Measurements from ENCODE around the gene SPRR3. TPM values are rescaled to one million over a fixed set of nuclear protein-coding genes. Genes with fewer than 3 reads are reported as not detected.
"Not testable (repeated sequence)": the region's sequence is repeated elsewhere in the genome, so short reads cannot be mapped to it uniquely, and the experiment has no call there.

Gene SPRR3
- total and polyA plus RNA-seq, 2 experiments from 2014 or later, result not detected

DNA sequence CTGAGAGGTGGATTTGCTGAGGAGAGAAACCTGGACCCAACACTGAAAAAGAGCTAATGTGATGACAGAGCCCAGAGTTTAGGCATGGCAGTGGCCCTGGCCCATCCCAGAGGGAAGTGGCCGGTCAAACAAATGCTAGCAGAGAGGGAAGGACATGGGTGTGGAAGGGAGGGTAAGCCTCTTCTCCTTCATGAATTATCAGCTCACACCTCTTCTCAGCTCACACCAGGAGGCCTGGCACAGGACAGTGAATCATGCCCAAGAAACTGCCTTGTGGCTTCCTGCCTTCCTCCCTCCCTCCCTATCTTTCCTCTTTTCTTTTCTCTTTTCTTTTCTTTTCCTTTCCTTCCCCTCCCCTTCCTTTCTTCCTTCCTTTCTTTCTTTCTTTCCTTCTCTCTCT, 1.3 kb upstream of the SPRR3 start:
- H3K36me3 Mint-ChIP-seq (ENCODE audit: low read depth), result no peaks in the 10 kb centered on the region; the same call in 2 of the 3 replicates
- no peak for ATAC-seq
- H3K9me2 ChIP-seq (ENCODE audit: insufficient read depth), result no peaks in the 10 kb centered on the region
- DNase-seq (ENCODE audit: low spot score), result no peak
- H3K4me2 ChIP-seq, result no peak overlapping the region
- TF ChIP-seq, protein P1, sequence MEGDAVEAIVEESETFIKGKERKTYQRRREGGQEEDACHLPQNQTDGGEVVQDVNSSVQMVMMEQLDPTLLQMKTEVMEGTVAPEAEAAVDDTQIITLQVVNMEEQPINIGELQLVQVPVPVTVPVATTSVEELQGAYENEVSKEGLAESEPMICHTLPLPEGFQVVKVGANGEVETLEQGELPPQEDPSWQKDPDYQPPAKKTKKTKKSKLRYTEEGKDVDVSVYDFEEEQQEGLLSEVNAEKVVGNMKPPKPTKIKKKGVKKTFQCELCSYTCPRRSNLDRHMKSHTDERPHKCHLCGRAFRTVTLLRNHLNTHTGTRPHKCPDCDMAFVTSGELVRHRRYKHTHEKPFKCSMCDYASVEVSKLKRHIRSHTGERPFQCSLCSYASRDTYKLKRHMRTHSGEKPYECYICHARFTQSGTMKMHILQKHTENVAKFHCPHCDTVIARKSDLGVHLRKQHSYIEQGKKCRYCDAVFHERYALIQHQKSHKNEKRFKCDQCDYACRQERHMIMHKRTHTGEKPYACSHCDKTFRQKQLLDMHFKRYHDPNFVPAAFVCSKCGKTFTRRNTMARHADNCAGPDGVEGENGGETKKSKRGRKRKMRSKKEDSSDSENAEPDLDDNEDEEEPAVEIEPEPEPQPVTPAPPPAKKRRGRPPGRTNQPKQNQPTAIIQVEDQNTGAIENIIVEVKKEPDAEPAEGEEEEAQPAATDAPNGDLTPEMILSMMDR (conservative IDR thresholded peaks at IDR 0.05; ENCODE audit: low read depth in 2 of 2), result no peak
- TF ChIP-seq CREB1 (CRISPR knock-in tag; IDR thresholded peaks at IDR 0.05; ENCODE audit: low read depth) (no peak), ZNF331 (CRISPR knock-in tag; IDR thresholded peaks at IDR 0.05; ENCODE audit: low read depth) (no peak), ZNF114 (CRISPR knock-in tag; IDR thresholded peaks at IDR 0.05) (no peak), STAT1 (IDR thresholded peaks at IDR 0.05; ENCODE audit: unreplicated experiment) (no peak)
- TF ChIP-seq, protein P2, sequence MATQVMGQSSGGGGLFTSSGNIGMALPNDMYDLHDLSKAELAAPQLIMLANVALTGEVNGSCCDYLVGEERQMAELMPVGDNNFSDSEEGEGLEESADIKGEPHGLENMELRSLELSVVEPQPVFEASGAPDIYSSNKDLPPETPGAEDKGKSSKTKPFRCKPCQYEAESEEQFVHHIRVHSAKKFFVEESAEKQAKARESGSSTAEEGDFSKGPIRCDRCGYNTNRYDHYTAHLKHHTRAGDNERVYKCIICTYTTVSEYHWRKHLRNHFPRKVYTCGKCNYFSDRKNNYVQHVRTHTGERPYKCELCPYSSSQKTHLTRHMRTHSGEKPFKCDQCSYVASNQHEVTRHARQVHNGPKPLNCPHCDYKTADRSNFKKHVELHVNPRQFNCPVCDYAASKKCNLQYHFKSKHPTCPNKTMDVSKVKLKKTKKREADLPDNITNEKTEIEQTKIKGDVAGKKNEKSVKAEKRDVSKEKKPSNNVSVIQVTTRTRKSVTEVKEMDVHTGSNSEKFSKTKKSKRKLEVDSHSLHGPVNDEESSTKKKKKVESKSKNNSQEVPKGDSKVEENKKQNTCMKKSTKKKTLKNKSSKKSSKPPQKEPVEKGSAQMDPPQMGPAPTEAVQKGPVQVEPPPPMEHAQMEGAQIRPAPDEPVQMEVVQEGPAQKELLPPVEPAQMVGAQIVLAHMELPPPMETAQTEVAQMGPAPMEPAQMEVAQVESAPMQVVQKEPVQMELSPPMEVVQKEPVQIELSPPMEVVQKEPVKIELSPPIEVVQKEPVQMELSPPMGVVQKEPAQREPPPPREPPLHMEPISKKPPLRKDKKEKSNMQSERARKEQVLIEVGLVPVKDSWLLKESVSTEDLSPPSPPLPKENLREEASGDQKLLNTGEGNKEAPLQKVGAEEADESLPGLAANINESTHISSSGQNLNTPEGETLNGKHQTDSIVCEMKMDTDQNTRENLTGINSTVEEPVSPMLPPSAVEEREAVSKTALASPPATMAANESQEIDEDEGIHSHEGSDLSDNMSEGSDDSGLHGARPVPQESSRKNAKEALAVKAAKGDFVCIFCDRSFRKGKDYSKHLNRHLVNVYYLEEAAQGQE (IDR thresholded peaks at IDR 0.05; ENCODE audit: unreplicated experiment), result no peak
- TF ChIP-seq, protein P3, sequence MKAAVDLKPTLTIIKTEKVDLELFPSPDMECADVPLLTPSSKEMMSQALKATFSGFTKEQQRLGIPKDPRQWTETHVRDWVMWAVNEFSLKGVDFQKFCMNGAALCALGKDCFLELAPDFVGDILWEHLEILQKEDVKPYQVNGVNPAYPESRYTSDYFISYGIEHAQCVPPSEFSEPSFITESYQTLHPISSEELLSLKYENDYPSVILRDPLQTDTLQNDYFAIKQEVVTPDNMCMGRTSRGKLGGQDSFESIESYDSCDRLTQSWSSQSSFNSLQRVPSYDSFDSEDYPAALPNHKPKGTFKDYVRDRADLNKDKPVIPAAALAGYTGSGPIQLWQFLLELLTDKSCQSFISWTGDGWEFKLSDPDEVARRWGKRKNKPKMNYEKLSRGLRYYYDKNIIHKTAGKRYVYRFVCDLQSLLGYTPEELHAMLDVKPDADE (IDR thresholded peaks at IDR 0.05), result no peak
- H3K27ac ChIP-seq (ENCODE audit: low read depth), result no peak overlapping the region
- H3K4me1 Mint-ChIP-seq, result peaks cover 11% of the 10 kb centered on the region; the same call in 2 of the 3 replicates
- no peaks in the 10 kb centered on the region for H3K36me3 ChIP-seq (ENCODE audit: insufficient read depth)
- no peak overlapping the region for H3K27ac Mint-ChIP-seq
- no peaks in the 10 kb centered on the region; the same call in 1 of the 2 replicates for H3K4me1 ChIP-seq (ENCODE audit: insufficient read depth)
- no peaks in the 10 kb centered on the region for H4K20me1 ChIP-seq (replicated peaks; ENCODE audit: insufficient read depth)
- H3K27me3 Mint-ChIP-seq (ENCODE audit: insufficient read depth, low read depth, poor library complexity), result peaks cover 2% of the 10 kb centered on the region
- peaks cover 4% of the 10 kb centered on the region; the same call in 2 of the 3 replicates for H3K9me3 Mint-ChIP-seq
- no peak overlapping the region for H3K4me3 Mint-ChIP-seq
- H2AFZ ChIP-seq, result no peak overlapping the region
- H3F3A ChIP-seq (replicated peaks; ENCODE audit: low read depth), result no peaks in the 10 kb centered on the region
- no peaks in the 10 kb centered on the region for H3K27me3 ChIP-seq (ENCODE audit: insufficient read depth)
- no peaks in the 10 kb centered on the region for H3K79me2 ChIP-seq (replicated peaks; ENCODE audit: insufficient read depth)
- H3K4me3 ChIP-seq, result no peak overlapping the region

DNA sequence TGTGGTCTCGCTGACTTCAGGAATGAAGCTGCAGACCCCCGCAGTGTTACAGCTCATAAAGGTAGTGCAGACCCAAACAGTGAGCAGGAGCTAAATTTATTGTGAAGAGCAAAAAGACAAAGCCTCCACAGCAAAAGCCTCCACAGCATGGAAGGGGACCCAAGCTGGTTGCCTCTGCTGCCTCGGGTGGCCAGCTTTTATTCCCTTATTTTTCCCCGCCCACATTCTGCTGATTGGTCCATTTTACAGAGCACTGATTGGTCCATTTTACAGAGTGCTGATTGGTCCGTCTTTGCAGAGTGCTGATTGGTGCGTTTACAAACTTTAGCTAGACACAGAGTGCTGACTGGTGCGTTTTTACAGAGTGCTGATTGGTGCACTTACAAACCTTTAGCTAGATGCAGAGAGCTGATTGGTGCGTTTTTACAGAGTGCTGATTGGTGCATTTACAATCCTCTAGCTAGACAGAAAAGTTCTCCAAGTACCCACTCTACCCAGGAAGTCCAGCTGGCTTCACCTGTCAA, 9.7 kb downstream of the SPRR3 start:
- not testable (repeated sequence) for H3K9me2 ChIP-seq (ENCODE audit: insufficient read depth); H3K36me3 Mint-ChIP-seq (ENCODE audit: low read depth); H4K20me1 ChIP-seq (replicated peaks; ENCODE audit: insufficient read depth); H3K27ac ChIP-seq (ENCODE audit: low read depth); H3K27me3 ChIP-seq (ENCODE audit: insufficient read depth); H3K4me3 ChIP-seq; H3K4me1 Mint-ChIP-seq; H3K4me2 ChIP-seq; H3K79me2 ChIP-seq (replicated peaks; ENCODE audit: insufficient read depth); H3K9me3 Mint-ChIP-seq; H3F3A ChIP-seq (replicated peaks; ENCODE audit: low read depth); H3K27ac Mint-ChIP-seq; H3K36me3 ChIP-seq (ENCODE audit: insufficient read depth); ATAC-seq; H3K27me3 Mint-ChIP-seq (ENCODE audit: insufficient read depth, low read depth, poor library complexity); H3K4me1 ChIP-seq (ENCODE audit: insufficient read depth); H3K4me3 Mint-ChIP-seq; H2AFZ ChIP-seq; DNase-seq (ENCODE audit: low spot score)

DNA sequence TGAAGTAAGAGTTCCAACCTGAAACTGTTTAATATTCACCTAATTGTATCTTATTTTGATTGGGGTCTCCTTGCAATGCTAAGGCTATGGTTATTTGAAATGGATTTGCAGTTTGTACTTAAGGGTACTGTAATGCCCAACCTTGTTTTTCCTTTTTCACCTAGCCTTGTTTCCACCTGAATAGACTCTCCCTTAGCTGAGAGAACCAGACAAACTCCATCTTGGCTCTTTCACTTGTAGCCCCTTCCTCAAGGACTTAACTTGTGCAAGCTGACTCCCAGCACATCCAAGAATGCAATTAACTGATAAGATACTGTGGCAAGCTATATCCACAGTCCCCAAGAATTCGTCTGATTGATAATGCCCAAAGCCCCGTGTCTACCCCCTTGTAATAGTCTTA, 20.3 kb downstream of the SPRR3 start:
- H2AFZ ChIP-seq, result peak overlapping the region; percentile 6; the same call in 1 of the 2 replicates
- H3K4me2 ChIP-seq, result peak overlapping the region; percentile 34; the same call in 1 of the 2 replicates
- DNase-seq (ENCODE audit: low spot score); H3F3A ChIP-seq (replicated peaks; ENCODE audit: low read depth); H3K36me3 ChIP-seq (ENCODE audit: insufficient read depth); H3K79me2 ChIP-seq (replicated peaks; ENCODE audit: insufficient read depth); H4K20me1 ChIP-seq (replicated peaks; ENCODE audit: insufficient read depth); H3K9me2 ChIP-seq (ENCODE audit: insufficient read depth); H3K27ac ChIP-seq (ENCODE audit: low read depth); H3K27me3 ChIP-seq (ENCODE audit: insufficient read depth); ATAC-seq; H3K36me3 Mint-ChIP-seq (ENCODE audit: low read depth); H3K9me3 Mint-ChIP-seq; H3K27me3 Mint-ChIP-seq (ENCODE audit: insufficient read depth, low read depth, poor library complexity); H3K4me3 ChIP-seq; H3K4me3 Mint-ChIP-seq: not testable (repeated sequence)
- H3K4me1 ChIP-seq (ENCODE audit: insufficient read depth), result peaks cover 15% of the 10 kb centered on the region
- peaks cover 22% of the 10 kb centered on the region for H3K4me1 Mint-ChIP-seq
- 0 out of 2 replicates have a peak overlapping the region, but pooled peaks have one; percentile 23 for H3K27ac Mint-ChIP-seq

DNA sequence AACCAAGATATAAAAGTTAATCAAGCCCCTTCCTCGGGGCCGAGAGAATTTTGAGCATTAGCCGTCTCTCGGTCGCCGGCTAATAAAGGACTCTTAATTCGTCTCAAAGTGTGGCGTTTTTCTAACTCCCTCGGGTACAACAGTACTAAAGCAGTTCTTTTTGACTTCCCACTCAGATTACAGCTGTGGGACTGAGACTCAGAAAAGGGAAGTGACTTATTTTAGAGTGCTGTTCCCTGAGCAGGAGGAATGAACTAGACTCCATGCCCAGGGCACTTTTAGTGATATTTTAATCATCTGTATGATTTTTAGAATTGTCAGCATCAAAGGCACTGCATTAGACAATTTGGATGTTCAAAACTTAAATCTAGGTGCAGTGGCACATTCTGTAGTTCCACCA, 20.8 kb downstream of the SPRR3 start:
- not testable (repeated sequence) for H3K27ac Mint-ChIP-seq

More for the DNA sequence above, 20.8 kb downstream of the SPRR3 start:
- not testable (repeated sequence) for H3K36me3 ChIP-seq (ENCODE audit: insufficient read depth); H3K9me2 ChIP-seq (ENCODE audit: insufficient read depth); H3K4me3 Mint-ChIP-seq; DNase-seq (ENCODE audit: low spot score); H3K4me3 ChIP-seq; H3K4me2 ChIP-seq; H3K9me3 Mint-ChIP-seq; H2AFZ ChIP-seq; H3K27ac ChIP-seq (ENCODE audit: low read depth); H4K20me1 ChIP-seq (replicated peaks; ENCODE audit: insufficient read depth); H3K27me3 Mint-ChIP-seq (ENCODE audit: insufficient read depth, low read depth, poor library complexity); H3K36me3 Mint-ChIP-seq (ENCODE audit: low read depth); H3K79me2 ChIP-seq (replicated peaks; ENCODE audit: insufficient read depth); H3F3A ChIP-seq (replicated peaks; ENCODE audit: low read depth); H3K27me3 ChIP-seq (ENCODE audit: insufficient read depth); ATAC-seq
- peaks cover 22% of the 10 kb centered on the region for H3K4me1 Mint-ChIP-seq
- H3K4me1 ChIP-seq (ENCODE audit: insufficient read depth), result peaks cover 15% of the 10 kb centered on the region
